IPS-18a (cell line): ENCODE measurements around the gene SHB.

Experiments
- H3K27ac ChIP-seq: one replicate; pipeline ENCODE4 v1.5.1; 2013; ENCODE audit warnings: low read length
- H3K27me3 ChIP-seq: one replicate; pipeline ENCODE4 v1.6.1; 2013; ENCODE audit warnings: mild to moderate bottlenecking, low read length; ENCODE audit not compliant: control insufficient read depth, insufficient read depth
- H3K36me3 ChIP-seq: one replicate; pipeline ENCODE4 v1.6.1; 2013; ENCODE audit warnings: low read depth, low read length; ENCODE audit not compliant: control insufficient read depth
- H3K4me1 ChIP-seq: one replicate; pipeline ENCODE4 v1.6.1; 2013; ENCODE audit warnings: low read depth, low read length; ENCODE audit not compliant: control insufficient read depth
- H3K4me3 ChIP-seq: one replicate; pipeline ENCODE4 v1.5.1; 2013; ENCODE audit warnings: low read length
- H3K9ac ChIP-seq: one replicate; pipeline ENCODE4 v1.6.1; 2013; ENCODE audit warnings: mild to moderate bottlenecking, low read length, moderate library complexity
- H3K9me3 ChIP-seq: one replicate; pipeline ENCODE4 v1.6.1; 2013; ENCODE audit warnings: low read depth, low read length; ENCODE audit not compliant: control insufficient read depth

Gene SHB, protein sequence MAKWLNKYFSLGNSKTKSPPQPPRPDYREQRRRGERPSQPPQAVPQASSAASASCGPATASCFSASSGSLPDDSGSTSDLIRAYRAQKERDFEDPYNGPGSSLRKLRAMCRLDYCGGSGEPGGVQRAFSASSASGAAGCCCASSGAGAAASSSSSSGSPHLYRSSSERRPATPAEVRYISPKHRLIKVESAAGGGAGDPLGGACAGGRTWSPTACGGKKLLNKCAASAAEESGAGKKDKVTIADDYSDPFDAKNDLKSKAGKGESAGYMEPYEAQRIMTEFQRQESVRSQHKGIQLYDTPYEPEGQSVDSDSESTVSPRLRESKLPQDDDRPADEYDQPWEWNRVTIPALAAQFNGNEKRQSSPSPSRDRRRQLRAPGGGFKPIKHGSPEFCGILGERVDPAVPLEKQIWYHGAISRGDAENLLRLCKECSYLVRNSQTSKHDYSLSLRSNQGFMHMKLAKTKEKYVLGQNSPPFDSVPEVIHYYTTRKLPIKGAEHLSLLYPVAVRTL

DNA sequence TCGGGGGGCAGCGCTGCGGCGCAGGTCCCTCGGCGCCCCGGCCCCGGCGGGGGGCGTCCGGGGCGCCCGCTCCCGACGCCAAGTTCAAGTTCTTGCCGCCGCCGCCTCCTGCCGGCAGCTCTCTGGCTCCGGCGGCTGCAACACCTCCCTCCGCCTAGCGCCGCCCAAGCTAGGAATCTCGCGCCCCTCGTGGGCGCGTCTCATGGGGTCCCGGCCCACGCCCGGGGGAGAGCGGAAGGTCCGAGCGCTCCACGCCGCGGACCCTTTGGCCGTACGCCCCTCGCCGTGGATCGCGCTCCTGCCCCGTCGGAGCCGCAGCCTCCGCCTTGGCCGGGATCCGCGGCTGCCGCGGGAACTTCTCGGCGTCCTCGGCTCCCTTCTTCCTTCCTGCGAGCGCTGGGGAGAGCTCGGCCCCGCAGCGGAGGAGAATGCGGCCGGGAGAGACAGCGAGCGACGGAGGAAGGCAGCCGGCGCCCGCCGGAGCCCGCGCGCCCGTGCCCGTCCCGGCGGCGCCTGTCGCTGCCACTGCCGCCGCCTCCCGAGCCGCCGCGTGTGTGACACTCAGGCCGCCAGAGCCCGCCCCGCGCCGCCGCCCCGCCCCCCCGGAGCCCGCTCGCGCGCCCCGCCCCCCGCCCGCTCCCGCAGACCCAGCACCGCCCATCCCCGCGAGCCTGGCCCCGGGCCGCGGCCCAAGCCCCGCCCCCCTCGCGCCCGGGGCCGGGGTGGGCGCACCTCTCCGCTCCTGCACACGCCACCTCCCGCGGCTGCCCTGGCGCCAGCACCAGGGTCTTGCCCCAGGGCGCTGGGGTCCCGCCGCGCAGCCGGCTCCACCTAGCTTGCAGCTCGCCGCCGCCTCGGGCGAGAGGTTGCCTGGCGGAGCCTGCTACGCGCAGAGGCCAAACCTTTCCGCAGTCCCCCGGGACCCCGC is at the start of gene SHB:
Gene SHB (minus strand): TSS at position 527 of the 928 bp plus-strand sequence. CDS start 582 bp downstream, outside the sequence.
- H3K9ac ChIP-seq: peak within 1 kb of the TSS; percentile 54
- peak within 1 kb of the TSS; percentile 91 for H3K4me3 ChIP-seq
- H3K9me3 ChIP-seq: no peaks in the 10 kb centered on the region
- H3K36me3 ChIP-seq: no peaks in the 10 kb centered on the region
- peaks cover 20% of the 10 kb centered on the region for H3K4me1 ChIP-seq
- peaks cover 49% of the 10 kb centered on the region for H3K27me3 ChIP-seq
- no peak within 1 kb of the TSS for H3K27ac ChIP-seq

DNA sequence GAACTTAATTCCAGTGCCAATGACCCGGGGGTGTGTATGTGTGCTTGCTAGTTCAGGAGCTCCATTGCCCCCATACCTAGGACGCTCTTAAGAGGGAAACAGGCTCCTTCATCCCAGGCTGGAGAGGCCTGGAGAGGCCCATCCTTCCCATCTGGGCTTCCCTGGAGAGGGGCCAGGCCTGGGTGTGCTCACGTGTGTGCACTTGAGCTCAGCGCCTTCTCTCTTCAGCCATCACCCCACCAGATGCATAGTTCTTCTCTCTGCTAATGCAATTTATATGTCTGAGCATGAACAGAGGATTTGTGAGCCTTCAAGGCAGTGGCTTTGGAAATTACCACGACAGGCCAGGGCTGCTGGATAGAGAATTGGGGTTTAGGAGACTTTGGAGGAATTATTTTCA is 48.6 kb upstream of the SHB start:
- no peak overlapping the region for H3K27ac ChIP-seq
- H3K4me3 ChIP-seq: no peak overlapping the region
- no peaks in the 10 kb centered on the region for H3K36me3 ChIP-seq
- no peaks in the 10 kb centered on the region for H3K9me3 ChIP-seq
- H3K27me3 ChIP-seq: no peaks in the 10 kb centered on the region
- H3K9ac ChIP-seq: no peak overlapping the region
- H3K4me1 ChIP-seq: no peaks in the 10 kb centered on the region

DNA sequence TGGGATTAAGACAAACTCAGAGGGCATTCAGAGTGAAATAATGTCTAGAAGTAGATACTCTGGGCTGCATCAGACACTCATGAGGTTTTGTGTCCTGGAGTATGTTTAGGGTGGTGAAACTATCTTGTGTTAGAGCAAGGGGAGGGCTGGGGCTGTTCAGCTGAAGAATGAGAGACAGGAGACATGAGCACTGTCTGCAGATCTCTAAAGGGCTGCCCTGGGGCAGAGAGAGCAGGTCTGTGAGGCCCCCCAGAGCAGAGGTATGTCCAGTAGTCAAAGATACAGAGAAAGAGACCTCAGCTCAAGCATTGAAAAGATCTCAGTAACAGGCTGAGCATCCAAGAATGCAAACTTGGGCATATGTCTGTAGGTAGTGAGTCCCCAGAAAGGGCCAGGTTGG is 45.9 kb upstream of the SHB start:
- H3K4me1 ChIP-seq: no peaks in the 10 kb centered on the region
- no peaks in the 10 kb centered on the region for H3K9me3 ChIP-seq
- H3K9ac ChIP-seq: no peak overlapping the region
- no peaks in the 10 kb centered on the region for H3K27me3 ChIP-seq
- H3K4me3 ChIP-seq: no peak overlapping the region
- H3K36me3 ChIP-seq: no peaks in the 10 kb centered on the region
- no peak overlapping the region for H3K27ac ChIP-seq

DNA sequence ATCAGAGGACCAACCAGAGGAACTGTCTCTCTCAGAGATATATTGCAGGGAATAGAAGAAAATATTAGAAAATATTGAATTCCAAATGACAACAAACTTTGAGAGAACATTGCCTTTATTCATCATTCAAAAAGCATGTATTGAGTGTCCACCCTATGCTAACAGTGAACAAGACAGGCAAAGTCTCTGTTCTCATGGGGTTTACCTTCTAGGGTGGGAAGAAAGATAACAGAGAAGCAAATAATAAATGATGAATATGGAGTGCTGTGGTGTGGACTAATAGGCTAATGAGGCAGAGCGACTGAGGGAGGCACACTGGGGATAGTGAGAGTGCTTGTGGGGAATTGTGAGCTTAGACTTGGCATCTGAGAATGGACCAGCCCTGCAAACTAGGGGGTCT is 43.4 kb upstream of the SHB start:
- Histone ChIP-seq H3K9me3 (no peaks in the 10 kb centered on the region), H3K9ac (no peak overlapping the region), H3K4me3 (no peak overlapping the region), H3K27me3 (no peaks in the 10 kb centered on the region), H3K36me3 (no peaks in the 10 kb centered on the region), H3K27ac (no peak overlapping the region), H3K4me1 (no peaks in the 10 kb centered on the region)

DNA sequence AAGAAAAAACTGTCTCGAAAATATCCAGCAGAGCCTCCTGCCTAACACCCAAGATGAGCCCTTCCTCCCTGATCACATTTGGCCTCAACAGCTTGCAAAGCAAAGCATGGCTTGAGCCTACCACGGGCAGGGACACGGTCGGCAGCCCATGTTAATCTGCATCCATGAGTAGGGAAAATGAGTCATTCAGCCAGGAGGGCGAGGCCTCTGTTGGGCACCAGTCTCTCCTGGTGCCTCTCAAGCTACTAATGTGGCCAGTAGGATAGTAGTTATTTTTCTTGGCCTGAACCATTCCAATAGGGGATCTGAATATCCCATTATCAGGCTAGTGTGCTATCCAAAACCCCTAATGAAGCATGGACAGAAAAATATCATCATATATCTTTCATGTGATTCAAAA is 43.0 kb upstream of the SHB start:
- H3K4me3 ChIP-seq: no peak overlapping the region
- H3K27ac ChIP-seq: no peak overlapping the region
- no peaks in the 10 kb centered on the region for H3K4me1 ChIP-seq
- H3K36me3 ChIP-seq: no peaks in the 10 kb centered on the region
- no peak overlapping the region for H3K9ac ChIP-seq
- no peaks in the 10 kb centered on the region for H3K9me3 ChIP-seq
- no peaks in the 10 kb centered on the region for H3K27me3 ChIP-seq

DNA sequence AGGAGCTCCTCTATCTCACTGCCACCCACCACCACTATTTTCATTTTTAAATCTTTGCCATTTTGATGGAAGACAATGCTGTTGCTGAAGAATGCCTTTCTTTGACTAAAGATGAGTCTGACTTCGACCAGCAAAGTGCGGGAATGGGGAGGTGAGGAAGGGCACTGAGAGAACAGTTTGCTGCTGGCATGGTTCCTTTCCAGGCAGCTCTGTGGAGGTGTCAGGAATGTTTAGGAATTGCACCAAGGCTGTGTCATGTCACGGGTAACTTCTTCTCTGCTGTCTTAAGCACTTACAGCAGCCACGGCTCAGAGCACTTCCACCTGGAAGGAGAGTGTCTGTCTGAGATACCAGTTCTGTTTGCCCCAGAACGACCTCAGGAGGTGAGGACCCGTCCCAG is 41.4 kb upstream of the SHB start:
- Histone ChIP-seq H3K9me3 (no peaks in the 10 kb centered on the region), H3K4me1 (no peaks in the 10 kb centered on the region), H3K36me3 (no peaks in the 10 kb centered on the region), H3K9ac (no peak overlapping the region), H3K27ac (no peak overlapping the region), H3K27me3 (no peaks in the 10 kb centered on the region), H3K4me3 (no peak overlapping the region)

DNA sequence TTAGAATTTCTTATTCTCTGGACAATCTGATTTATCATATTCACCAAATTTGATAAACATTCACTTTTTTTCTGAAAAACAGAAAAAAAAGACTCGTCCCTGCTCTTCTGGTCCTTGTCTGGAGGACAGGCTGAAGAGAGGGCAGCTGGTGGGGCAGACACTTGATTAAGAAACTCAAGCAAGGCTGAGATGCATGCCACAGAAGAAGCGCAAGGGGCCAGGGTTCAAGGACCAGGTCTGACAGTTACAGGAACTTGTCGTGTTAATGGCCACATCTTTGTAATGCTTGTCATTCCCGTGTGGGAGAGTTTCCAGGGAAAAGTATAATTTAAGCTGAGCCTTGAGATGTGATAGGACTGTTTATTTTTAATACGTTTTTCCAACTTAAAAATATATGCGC is 40.6 kb upstream of the SHB start:
- Histone ChIP-seq H3K9ac (no peak overlapping the region), H3K36me3 (no peaks in the 10 kb centered on the region), H3K4me1 (no peaks in the 10 kb centered on the region), H3K4me3 (no peak overlapping the region), H3K27ac (no peak overlapping the region), H3K9me3 (no peaks in the 10 kb centered on the region), H3K27me3 (no peaks in the 10 kb centered on the region)

DNA sequence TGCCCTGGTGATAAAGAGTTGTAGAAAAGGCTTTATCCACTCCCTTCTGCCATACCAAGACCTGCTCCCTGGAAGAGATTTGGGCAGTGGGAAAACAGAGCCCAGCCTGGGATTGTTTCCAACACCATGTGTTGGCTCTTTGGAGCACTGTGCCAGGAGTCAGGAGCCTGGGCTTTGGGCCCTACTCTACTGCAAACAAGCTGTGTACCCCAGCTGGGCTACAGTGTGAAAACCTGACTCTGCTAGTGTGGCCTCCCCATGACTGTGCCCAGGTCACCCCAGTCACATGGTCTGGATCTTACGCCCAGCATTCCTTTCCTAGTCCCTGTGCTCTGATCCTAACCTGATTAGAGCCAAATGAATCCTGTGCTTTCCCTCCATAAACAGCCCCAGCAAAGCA is 39.3 kb upstream of the SHB start:
- Histone ChIP-seq H3K9ac (no peak overlapping the region), H3K9me3 (no peaks in the 10 kb centered on the region), H3K4me3 (no peak overlapping the region), H3K27me3 (no peaks in the 10 kb centered on the region), H3K36me3 (no peaks in the 10 kb centered on the region), H3K27ac (no peak overlapping the region), H3K4me1 (no peaks in the 10 kb centered on the region)

DNA sequence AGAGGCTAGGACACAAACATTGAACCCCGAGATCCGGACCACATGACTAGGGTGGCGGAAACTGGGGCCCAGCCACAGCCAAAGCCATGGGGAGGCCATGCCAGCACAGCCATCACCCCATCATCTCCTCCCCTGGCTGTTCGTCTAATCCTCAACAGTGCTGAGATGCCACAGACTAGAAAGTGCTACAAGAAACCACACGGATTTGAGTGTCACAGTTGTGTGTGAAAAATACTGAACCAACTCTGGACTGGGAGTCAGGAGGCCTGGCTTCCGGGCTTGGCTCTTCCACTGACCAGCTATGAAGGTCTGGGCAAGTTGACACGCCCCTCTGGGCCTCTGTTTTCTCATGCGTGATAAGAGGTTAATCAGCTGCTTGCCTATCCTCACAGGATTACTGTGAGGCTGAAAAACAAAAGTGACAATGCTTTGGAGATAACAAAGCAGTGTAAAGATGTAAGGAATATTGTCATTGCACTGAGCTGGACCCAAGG is 38.8 kb upstream of the SHB start:
- no peaks in the 10 kb centered on the region for H3K4me1 ChIP-seq
- no peak overlapping the region for H3K27ac ChIP-seq
- no peak overlapping the region for H3K9ac ChIP-seq
- no peaks in the 10 kb centered on the region for H3K27me3 ChIP-seq
- H3K36me3 ChIP-seq: no peaks in the 10 kb centered on the region
- no peaks in the 10 kb centered on the region for H3K9me3 ChIP-seq
- no peak overlapping the region for H3K4me3 ChIP-seq

DNA sequence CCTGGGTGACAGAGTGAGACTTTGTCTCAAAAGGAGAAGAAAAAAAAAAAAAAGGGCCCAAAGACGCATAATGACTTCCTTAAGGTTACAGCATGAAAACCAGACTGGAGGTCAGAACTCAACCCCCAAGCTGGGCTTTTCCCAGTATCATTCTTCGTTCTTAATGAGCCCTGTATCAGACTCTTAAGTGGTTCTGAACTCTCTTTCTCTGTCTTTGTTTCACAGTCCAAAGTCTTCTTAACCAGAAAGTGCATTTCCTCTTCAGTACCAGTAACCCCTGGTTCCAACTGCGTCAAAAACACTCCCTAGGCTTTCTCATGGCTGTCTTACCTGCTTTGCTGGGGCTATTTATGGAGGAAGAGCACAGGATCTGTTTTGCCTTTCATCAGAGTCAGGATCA is 38.4 kb upstream of the SHB start:
- Histone ChIP-seq H3K9me3 (no peaks in the 10 kb centered on the region), H3K27ac (no peak overlapping the region), H3K4me3 (no peak overlapping the region)

DNA sequence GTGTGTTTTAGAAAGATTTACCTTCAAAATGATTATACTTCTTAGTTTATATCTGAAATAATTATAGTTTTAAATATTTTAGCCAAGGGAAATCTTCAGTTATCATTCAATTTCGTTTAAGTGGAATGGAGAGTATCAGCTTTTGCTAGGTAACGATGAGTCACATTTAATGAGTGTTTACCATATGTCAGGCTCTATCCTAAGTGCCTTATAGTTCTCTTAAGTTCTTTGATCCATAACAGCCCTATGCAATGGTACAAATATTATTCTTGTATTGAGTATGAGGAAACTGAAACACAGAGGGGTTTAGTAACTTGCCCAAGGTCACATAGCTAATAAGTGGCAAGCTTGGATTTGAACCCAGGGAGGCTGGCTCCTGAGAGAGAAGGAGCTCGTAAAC is 37.5 kb upstream of the SHB start:
- Histone ChIP-seq H3K9ac (no peak overlapping the region), H3K4me1 (no peaks in the 10 kb centered on the region), H3K36me3 (no peaks in the 10 kb centered on the region)

More for the DNA sequence above, 38.4 kb upstream of the SHB start:
- Histone ChIP-seq H3K27me3 (no peaks in the 10 kb centered on the region), H3K9ac (no peak overlapping the region), H3K4me1 (no peaks in the 10 kb centered on the region), H3K36me3 (no peaks in the 10 kb centered on the region)

More for the DNA sequence above, 37.5 kb upstream of the SHB start:
- Histone ChIP-seq H3K27me3 (no peaks in the 10 kb centered on the region), H3K9me3 (no peaks in the 10 kb centered on the region), H3K27ac (no peak overlapping the region), H3K4me3 (no peak overlapping the region)
